SK-N-SH treated with all-trans-retinoic acid at 6 μM for 48 hours (cell line): ENCODE results near the gene BUD13.

ENCODE experiments used
- ATAC-seq: fragments of 200-7000 bp; cut with Tn5 transposase; 3 replicates; pipeline ENCODE4 v1.9.1; 2020; ENCODE audit warnings: mild to moderate bottlenecking, moderate library complexity
- BACH2 ChIP-seq: fragments of 250-450 bp; sonication (Bioruptor Pico); IDR thresholded peaks from 2 replicates; pipeline ENCODE4 v1.9.0; 2021; ENCODE audit warnings: mild to moderate bottlenecking, borderline replicate concordance
- CREB5 ChIP-seq: fragments of 250-450 bp; sonication (Bioruptor Pico); IDR thresholded peaks from 2 replicates; pipeline ENCODE4 v1.5.1; 2020; ENCODE audit warnings: low read depth, mild to moderate bottlenecking, moderate library complexity
- CSDC2 ChIP-seq: fragments of 250-450 bp; sonication (Bioruptor Pico); IDR thresholded peaks from 2 replicates; pipeline ENCODE4 v1.5.0; 2020; ENCODE audit warnings: mild to moderate bottlenecking, moderate library complexity
- CSRNP3 ChIP-seq: fragments of 250-450 bp; sonication (Bioruptor Pico); IDR thresholded peaks from 2 replicates; pipeline ENCODE4 v1.5.1; 2021; ENCODE audit warnings: mild to moderate bottlenecking, moderate library complexity
- ESRRG ChIP-seq: fragments of 250-450 bp; sonication (Bioruptor Pico); IDR thresholded peaks from 2 replicates; pipeline ENCODE4 v1.6.1; 2021; ENCODE audit warnings: mild to moderate bottlenecking
- GLIS3 ChIP-seq: fragments of 250-450 bp; sonication (Bioruptor Pico); IDR thresholded peaks from 2 replicates; pipeline ENCODE4 v1.5.0; 2020; ENCODE audit warnings: mild to moderate bottlenecking, moderate library complexity
- ISL1 ChIP-seq: fragments of 250-450 bp; sonication (Bioruptor Pico); IDR thresholded peaks from 2 replicates; pipeline ENCODE4 v2.1.2; 2022; ENCODE audit warnings: mild to moderate bottlenecking, moderate library complexity
- OSR1 ChIP-seq: fragments of 250-450 bp; sonication (Bioruptor Pico); IDR thresholded peaks from 2 replicates; pipeline ENCODE4 v1.8.0; 2022; ENCODE audit warnings: moderate library complexity, mild to moderate bottlenecking, inconsistent platforms
- PATZ1 ChIP-seq: fragments of 250-450 bp; sonication (Bioruptor Pico); IDR thresholded peaks from 2 replicates; pipeline ENCODE4 v1.8.0; 2020; ENCODE audit warnings: mild to moderate bottlenecking, moderate library complexity, borderline replicate concordance
- POU6F1 ChIP-seq: fragments of 250-450 bp; sonication (Bioruptor Pico); IDR thresholded peaks from 2 replicates; pipeline ENCODE4 v1.8.0; 2021; ENCODE audit warnings: low read depth, mild to moderate bottlenecking, moderate library complexity, borderline replicate concordance
- RARB ChIP-seq: fragments of 250-450 bp; sonication (Bioruptor Pico); IDR thresholded peaks from 2 replicates; pipeline ENCODE4 v1.8.0; 2021; ENCODE audit warnings: mild to moderate bottlenecking, moderate library complexity
- SNAI2 ChIP-seq: fragments of 250-450 bp; sonication (Bioruptor Pico); IDR thresholded peaks from 2 replicates; pipeline ENCODE4 v1.5.0; 2020; ENCODE audit warnings: mild to moderate bottlenecking, moderate library complexity
- TCF4 ChIP-seq: fragments of 250-450 bp; sonication (Bioruptor Pico); IDR thresholded peaks from 2 replicates; pipeline ENCODE4 v1.8.0; 2021; ENCODE audit warnings: mild to moderate bottlenecking, moderate library complexity, borderline replicate concordance
- TOX ChIP-seq: fragments of 250-450 bp; sonication (Bioruptor Pico); IDR thresholded peaks from 2 replicates; pipeline ENCODE4 v1.8.0; 2021; ENCODE audit warnings: mild to moderate bottlenecking, moderate library complexity, borderline replicate concordance
- TSHZ2 ChIP-seq: fragments of 250-450 bp; sonication (Bioruptor Pico); IDR thresholded peaks from 2 replicates; pipeline ENCODE4 v1.5.0; 2020; ENCODE audit warnings: mild to moderate bottlenecking, moderate library complexity
- ZFP3 ChIP-seq: fragments of 250-450 bp; sonication (Bioruptor Pico); IDR thresholded peaks from 2 replicates; pipeline ENCODE4 v1.5.0; 2020; ENCODE audit warnings: mild to moderate bottlenecking, moderate library complexity
- ZFP30 ChIP-seq: fragments of 450-650 bp; formaldehyde crosslinking; IDR thresholded peaks from 2 replicates; pipeline ENCODE4 v1.5.0; 2022; ENCODE audit warnings: mild to moderate bottlenecking, moderate library complexity
- ZNF565 ChIP-seq: fragments of 450-650 bp; formaldehyde crosslinking; conservative IDR thresholded peaks from 2 replicates; pipeline ENCODE4 v1.5.0; 2020; ENCODE audit warnings: low read depth, mild to moderate bottlenecking, moderate library complexity
- ZNF70 ChIP-seq: fragments of 450-650 bp; formaldehyde crosslinking; IDR thresholded peaks from 2 replicates; pipeline ENCODE4 v1.5.0; 2020; ENCODE audit warnings: mild to moderate bottlenecking, moderate library complexity
- ZNF8 ChIP-seq: fragments of 450-650 bp; formaldehyde crosslinking; IDR thresholded peaks from 2 replicates; pipeline ENCODE4 v1.5.0; 2020; ENCODE audit warnings: mild to moderate bottlenecking, moderate library complexity

Gene BUD13

GRCh38 chr11:116813170-116813569, 40.4 kb upstream of the BUD13 start:
- no peak for ATAC-seq
- no peak for TF ChIP-seq ZFP30
- TF ChIP-seq ZNF565 (CRISPR knock-in tag): no peak
- TF ChIP-seq SNAI2 (CRISPR knock-in tag): no peak
- TF ChIP-seq RARB (CRISPR knock-in tag): no peak
- TF ChIP-seq TCF4 (CRISPR knock-in tag): no peak

- TF ChIP-seq ZFP3 (CRISPR knock-in tag) (no peak), SNAI2 (CRISPR knock-in tag) (no peak), RARB (CRISPR knock-in tag) (no peak)
- ATAC-seq: no peak
Measured at GRCh38 chr11:116812109-116812508, 39.3 kb upstream of the BUD13 start.

- ATAC-seq: no peak
Measured at GRCh38 chr11:116811194-116811593, 38.4 kb upstream of the BUD13 start.

GRCh38 chr11:116808262-116809175, 35.7 kb upstream of the BUD13 start:
- TF ChIP-seq ZNF565 (CRISPR knock-in tag) (no peak), BACH2 (CRISPR knock-in tag) (no peak), CREB5 (no peak), TSHZ2 (no peak), TCF4 (CRISPR knock-in tag) (no peak), CSDC2 (CRISPR knock-in tag) (no peak), SNAI2 (CRISPR knock-in tag) (no peak), TOX (no peak), ISL1 (CRISPR knock-in tag) (no peak), ESRRG (CRISPR knock-in tag) (no peak), RARB (CRISPR knock-in tag) (no peak), CSRNP3 (CRISPR knock-in tag) (no peak), OSR1 (CRISPR knock-in tag) (no peak), GLIS3 (CRISPR knock-in tag) (no peak), ZNF8 (no peak), ZNF70 (CRISPR knock-in tag) (no peak)
- no peak for ATAC-seq

More at GRCh38 chr11:116811194-116811593, 38.4 kb upstream of the BUD13 start:
- TF ChIP-seq RARB (CRISPR knock-in tag) (no peak), PATZ1 (CRISPR knock-in tag) (no peak), POU6F1 (CRISPR knock-in tag) (no peak)
